Neural progenitor cell (in vitro differentiated cells): ENCODE results near the gene PHF12. TPM values are rescaled to one million over a fixed set of nuclear protein-coding genes. Genes with fewer than 3 reads are reported as not detected.

ENCODE experiments used
- DNase-seq: peaks from one replicate; pipeline ENCODE4 v3.0.0-alpha.2; 2016; ENCODE audit warnings: low spot score
- H2AFZ ChIP-seq: fragments of 200-600 bp; sonication (generic); replicated peaks from 2 replicates; pipeline ENCODE4 v1.6.1; 2016; ENCODE audit warnings: antibody characterized with exemption
- H3F3A ChIP-seq: fragments of 200-600 bp; sonication (generic); 2 replicates; pipeline ENCODE4 v1.6.1; 2016; ENCODE audit warnings: antibody characterized with exemption, low read depth
- H3K27ac ChIP-seq: fragments of 200-600 bp; sonication (generic); 2 replicates; pipeline ENCODE4 v1.5.1; 2016; ENCODE audit warnings: mild to moderate bottlenecking
- H3K27me3 ChIP-seq: fragments of 200-600 bp; sonication (generic); 2 replicates; pipeline ENCODE4 v1.6.1; 2016; ENCODE audit warnings: mild to moderate bottlenecking, moderate library complexity
- H3K36me3 ChIP-seq: fragments of 200-600 bp; sonication (generic); 2 replicates; pipeline ENCODE4 v1.5.1; 2016
- H3K4me1 ChIP-seq: fragments of 200-600 bp; sonication (generic); 2 replicates; pipeline ENCODE4 v1.6.1; 2016; ENCODE audit warnings: mixed run types
- H3K4me2 ChIP-seq: fragments of 200-600 bp; sonication (generic); 2 replicates; pipeline ENCODE4 v1.6.1; 2016
- H3K4me3 ChIP-seq: fragments of 200-600 bp; sonication (generic); 2 replicates; pipeline ENCODE4 v1.5.1; 2016
- H3K79me2 ChIP-seq: fragments of 200-600 bp; sonication (generic); 2 replicates; pipeline ENCODE4 v1.6.1; 2016; ENCODE audit warnings: low read depth
- H3K9ac ChIP-seq: fragments of 200-600 bp; sonication (generic); 2 replicates; pipeline ENCODE4 v1.6.1; 2016
- H3K9me3 ChIP-seq: fragments of 200-600 bp; sonication (generic); 2 replicates; pipeline ENCODE4 v1.5.1; 2016; ENCODE audit warnings: low read depth
- H4K20me1 ChIP-seq: fragments of 200-600 bp; sonication (generic); 2 replicates; pipeline ENCODE4 v1.6.1; 2016; ENCODE audit warnings: low read depth
- H3K27ac Mint-ChIP-seq: 3 replicates; pipeline ENCODE4 v1.8.0; 2021; ENCODE audit warnings: mixed read lengths
- H3K27me3 Mint-ChIP-seq: 2 replicates; pipeline ENCODE4 v1.8.0; 2022; ENCODE audit warnings: low read depth, mild to moderate bottlenecking, inconsistent platforms, moderate library complexity, mixed read lengths; ENCODE audit not compliant: insufficient read depth
- H3K36me3 Mint-ChIP-seq: 3 replicates; pipeline ENCODE4 v1.8.0; 2021; ENCODE audit warnings: mixed read lengths
- H3K4me1 Mint-ChIP-seq: 3 replicates; pipeline ENCODE4 v1.8.0; 2021; ENCODE audit warnings: mixed read lengths
- H3K4me3 Mint-ChIP-seq: 3 replicates; pipeline ENCODE4 v1.8.0; 2021; ENCODE audit warnings: mild to moderate bottlenecking, moderate library complexity, mixed read lengths
- H3K9me3 Mint-ChIP-seq: 3 replicates; pipeline ENCODE4 v1.8.0; 2020; ENCODE audit warnings: mixed read lengths
- CTCF ChIP-seq: fragments of 200-600 bp; sonication (generic); IDR thresholded peaks from 2 replicates; pipeline ENCODE4 v1.5.1; 2017; ENCODE audit warnings: antibody characterized with exemption, mild to moderate bottlenecking
- EZH2 ChIP-seq: fragments of 200-600 bp; sonication (generic); IDR thresholded peaks from 2 replicates; pipeline ENCODE4 v1.6.1; 2017; ENCODE audit warnings: antibody characterized with exemption, mild to moderate bottlenecking, moderate library complexity
- EZH2phosphoT487 ChIP-seq: fragments of 200-600 bp; sonication (generic); IDR thresholded peaks from 2 replicates; pipeline ENCODE4 v1.6.1; 2017; ENCODE audit warnings: antibody characterized with exemption
- total RNA-seq: library from RNA; depleted of rRNA; stranded (reverse); fragments of >200 nt; gene quantifications from 2 replicates; pipeline ENCODE4 v1.2.3, GENCODE V29; 2015; ENCODE audit warnings: low replicate concordance

Gene PHF12
- total RNA-seq, 1 donor from 2014 or later, result 49.1 TPM

GRCh38 chr17:28967221-28968135 is 16.2 kb upstream of the PHF12 start:
- H3K27ac ChIP-seq, result no peak overlapping the region
- no peaks in the 10 kb centered on the region for H3K79me2 ChIP-seq
- H3K4me1 ChIP-seq, result peaks cover 45% of the 10 kb centered on the region
- peaks cover 48% of the 10 kb centered on the region for H3F3A ChIP-seq
- Mint-ChIP-seq H3K27ac (no peak overlapping the region), H3K4me3 (peak overlapping the region; percentile 65), H3K9me3 (no peaks in the 10 kb centered on the region), H3K27me3 (peaks cover 30% of the 10 kb centered on the region), H3K4me1 (peaks cover 48% of the 10 kb centered on the region), H3K36me3 (no peaks in the 10 kb centered on the region)
- no peak for TF ChIP-seq CTCF
- no peak for TF ChIP-seq EZH2
- no peak for TF ChIP-seq EZH2phosphoT487
- H3K9me3 ChIP-seq, result no peaks in the 10 kb centered on the region
- H3K27me3 ChIP-seq, result no peaks in the 10 kb centered on the region
- H2AFZ ChIP-seq, result no peak overlapping the region
- H3K4me3 ChIP-seq, result peak overlapping the region; percentile 27
- H4K20me1 ChIP-seq, result peaks cover 19% of the 10 kb centered on the region
- peak overlapping the region; percentile 74 for H3K4me2 ChIP-seq
- no peaks in the 10 kb centered on the region for H3K36me3 ChIP-seq
- DNase-seq, result peak; percentile 62
- no peak overlapping the region for H3K9ac ChIP-seq

- Histone ChIP-seq H3K9ac (no peak overlapping the region), H3K9me3 (no peaks in the 10 kb centered on the region), H3K4me1 (peaks cover 18% of the 10 kb centered on the region), H3F3A (peaks cover 27% of the 10 kb centered on the region), H3K27me3 (no peaks in the 10 kb centered on the region), H3K79me2 (no peaks in the 10 kb centered on the region), H3K4me2 (no peak overlapping the region), H3K36me3 (no peaks in the 10 kb centered on the region), H4K20me1 (peaks cover 9% of the 10 kb centered on the region), H2AFZ (no peak overlapping the region), H3K4me3 (no peak overlapping the region), H3K27ac (no peak overlapping the region)
- Mint-ChIP-seq H3K4me1 (peaks cover 22% of the 10 kb centered on the region), H3K36me3 (no peaks in the 10 kb centered on the region), H3K27me3 (peaks cover 18% of the 10 kb centered on the region), H3K4me3 (no peak overlapping the region), H3K27ac (no peak overlapping the region), H3K9me3 (no peaks in the 10 kb centered on the region)
- no peak for DNase-seq
- TF ChIP-seq CTCF, result no peak
- no peak for TF ChIP-seq EZH2
- no peak for TF ChIP-seq EZH2phosphoT487
These were observed 12.5 kb upstream of the PHF12 start for GRCh38 chr17:28963841-28964240.

- H3K4me3 ChIP-seq, result no peak overlapping the region
- H3K79me2 ChIP-seq, result no peaks in the 10 kb centered on the region
- DNase-seq, result no peak
- H3K4me1 ChIP-seq, result peaks cover 11% of the 10 kb centered on the region
- H4K20me1 ChIP-seq, result peaks cover 4% of the 10 kb centered on the region
- Mint-ChIP-seq H3K9me3 (no peaks in the 10 kb centered on the region), H3K27me3 (peaks cover 16% of the 10 kb centered on the region), H3K4me3 (no peak overlapping the region), H3K36me3 (no peaks in the 10 kb centered on the region), H3K4me1 (peaks cover 15% of the 10 kb centered on the region), H3K27ac (peak overlapping the region; percentile 39)
- no peak overlapping the region for H3K27ac ChIP-seq
- H3K9me3 ChIP-seq, result no peaks in the 10 kb centered on the region
- no peaks in the 10 kb centered on the region for H3K36me3 ChIP-seq
- no peak overlapping the region for H2AFZ ChIP-seq
- TF ChIP-seq EZH2phosphoT487 (no peak), CTCF (no peak), EZH2 (no peak)
- H3K9ac ChIP-seq, result no peak overlapping the region
- no peaks in the 10 kb centered on the region for H3K27me3 ChIP-seq
- H3F3A ChIP-seq, result peaks cover 20% of the 10 kb centered on the region
- no peak overlapping the region for H3K4me2 ChIP-seq
These were observed 11.8 kb upstream of the PHF12 start for GRCh38 chr17:28963055-28963611.
